Measurements from ENCODE around the gene C16orf46.

- no peak for TF ChIP-seq POLR2A (IDR thresholded peaks at IDR 0.05)
- TF ChIP-seq, protein P1, sequence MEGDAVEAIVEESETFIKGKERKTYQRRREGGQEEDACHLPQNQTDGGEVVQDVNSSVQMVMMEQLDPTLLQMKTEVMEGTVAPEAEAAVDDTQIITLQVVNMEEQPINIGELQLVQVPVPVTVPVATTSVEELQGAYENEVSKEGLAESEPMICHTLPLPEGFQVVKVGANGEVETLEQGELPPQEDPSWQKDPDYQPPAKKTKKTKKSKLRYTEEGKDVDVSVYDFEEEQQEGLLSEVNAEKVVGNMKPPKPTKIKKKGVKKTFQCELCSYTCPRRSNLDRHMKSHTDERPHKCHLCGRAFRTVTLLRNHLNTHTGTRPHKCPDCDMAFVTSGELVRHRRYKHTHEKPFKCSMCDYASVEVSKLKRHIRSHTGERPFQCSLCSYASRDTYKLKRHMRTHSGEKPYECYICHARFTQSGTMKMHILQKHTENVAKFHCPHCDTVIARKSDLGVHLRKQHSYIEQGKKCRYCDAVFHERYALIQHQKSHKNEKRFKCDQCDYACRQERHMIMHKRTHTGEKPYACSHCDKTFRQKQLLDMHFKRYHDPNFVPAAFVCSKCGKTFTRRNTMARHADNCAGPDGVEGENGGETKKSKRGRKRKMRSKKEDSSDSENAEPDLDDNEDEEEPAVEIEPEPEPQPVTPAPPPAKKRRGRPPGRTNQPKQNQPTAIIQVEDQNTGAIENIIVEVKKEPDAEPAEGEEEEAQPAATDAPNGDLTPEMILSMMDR (IDR thresholded peaks at IDR 0.05): no peak
Observed at GRCh38 chr16:81026429-81026828, 50.6 kb downstream of the C16orf46 start.

Measured in lower leg skin (tissue), 3 donors.